Measurements from ENCODE around the gene EIF4G2. TPM values are rescaled to one million over a fixed set of nuclear protein-coding genes. Genes with fewer than 3 reads are reported as not detected.

The EIF4G2 gene
- total RNA-seq: 354 and 573 TPM in 2 replicates

GRCh38 chr11:10808553-10809372, at the start of gene EIF4G2:
TSS of gene EIF4G2 (minus strand) at chr11:10808926.

DNA sequence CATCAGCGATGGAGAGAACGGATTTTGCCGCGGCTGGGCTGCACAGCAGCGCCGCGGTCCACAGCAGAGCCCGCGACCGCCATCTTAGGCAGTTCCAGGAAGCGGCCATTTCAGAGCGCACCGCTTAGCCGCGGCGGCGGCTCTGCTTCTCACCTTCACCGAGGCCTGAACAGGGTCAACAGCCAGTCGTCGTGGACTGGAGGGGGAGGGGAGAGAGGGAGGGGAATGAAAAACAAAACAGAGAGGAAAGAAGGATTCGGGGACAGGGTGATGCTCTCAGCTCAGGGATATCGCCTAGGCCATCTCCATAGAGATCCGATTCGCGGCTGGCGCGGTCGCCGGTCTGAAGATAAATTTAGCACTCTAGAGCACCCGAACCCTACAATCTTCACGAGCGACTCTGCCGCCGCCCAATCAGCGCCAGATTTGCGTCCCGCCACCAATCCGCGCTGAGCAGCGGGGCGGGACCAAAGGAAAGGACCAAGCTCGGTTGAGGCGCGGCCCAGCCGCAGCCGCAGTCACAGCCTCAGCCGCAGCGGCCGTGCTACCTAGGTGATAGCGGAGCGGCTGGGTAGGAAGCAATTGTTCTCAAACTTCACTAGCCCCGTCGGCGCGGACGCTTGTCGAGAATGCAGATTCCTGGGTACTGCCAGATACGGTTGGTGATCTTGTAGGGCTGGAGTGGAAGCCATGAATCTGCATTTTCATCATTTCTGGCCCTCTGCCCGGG, 49.1 kb upstream of the EIF4G2 start, which contains the start of gene ZBED5:
Gene ZBED5 (minus strand): TSS at position 345 of the 730 bp plus-strand sequence. CDS start 3,108 bp downstream, outside the sequence.

DNA sequence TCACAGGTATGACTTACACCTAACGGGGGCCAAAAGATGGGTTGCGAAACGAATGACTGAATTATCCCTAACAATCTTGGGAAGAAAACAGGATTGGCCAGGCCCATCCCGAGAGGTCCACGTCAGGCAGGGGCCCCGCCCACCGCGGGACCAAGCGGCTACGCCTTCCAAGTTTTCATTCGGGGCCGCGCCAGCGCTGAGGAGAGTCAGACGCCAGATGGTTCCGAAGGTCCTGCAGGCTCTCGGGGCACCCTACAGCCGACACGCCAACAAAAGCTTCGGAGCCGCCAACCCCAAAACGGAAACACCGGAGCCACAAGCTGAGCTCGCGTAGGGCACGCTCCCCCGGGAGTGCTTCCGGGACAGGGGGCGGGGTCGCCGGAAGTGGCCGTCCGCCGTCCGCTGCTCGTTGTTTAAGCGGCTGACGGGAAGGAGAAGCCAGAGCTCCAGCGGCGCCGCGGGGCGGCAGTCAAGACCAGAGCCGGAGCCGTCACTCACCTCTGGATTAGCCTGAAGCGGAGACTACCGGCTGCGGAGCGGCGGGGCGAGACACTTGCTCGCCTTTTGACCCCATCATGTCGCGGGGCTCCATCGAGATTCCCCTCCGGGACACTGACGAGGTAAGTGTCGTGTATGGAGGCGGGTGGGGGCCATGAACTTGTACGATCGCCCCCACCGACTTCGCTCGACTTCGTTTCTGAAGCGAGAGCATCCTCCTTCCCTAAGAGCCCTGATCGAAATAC, 57.7 kb downstream of the EIF4G2 start, which contains the start of gene CTR9:
Gene CTR9 (plus strand): TSS at position 409 of the 743 bp plus-strand sequence. CDS start 167 bp downstream, at position 576.

Other genes starting within 250 kb of the EIF4G2 start
- gene LYVE1, start 240.3 kb downstream of the EIF4G2 start, total RNA-seq: not detected in 2 replicates
- 0.33 and 6.0 TPM in 2 replicates for gene IRAG1, start 115.2 kb downstream of the EIF4G2 start, total RNA-seq
- gene CTR9, start 57.7 kb downstream of the EIF4G2 start, total RNA-seq: 15.1 and 15.5 TPM in 2 replicates
- gene ZBED5, start 49.1 kb upstream of the EIF4G2 start, total RNA-seq: 13.4 and 16.0 TPM in 2 replicates

Data from mesangial cell (primary cell).